Omental fat pad (tissue), 4 donors: ENCODE results near the gene OXSR1. TPM values are rescaled to one million over a fixed set of nuclear protein-coding genes. Genes with fewer than 3 reads are reported as not detected.
"Not testable (repeated sequence)": the region's sequence is repeated elsewhere in the genome, so short reads cannot be mapped to it uniquely, and the experiment has no call there.

Source experiments
- ATAC-seq: fragments of 150-250 bp; one replicate; pipeline ENCODE4 v1.9.1; 2016; ENCODE audit warnings: mild to moderate bottlenecking, moderate library complexity; ENCODE audit not compliant: low FRiP score
- DNase-seq: peaks from one replicate; pipeline ENCODE4 v3.0.0-alpha.2; 2019; ENCODE audit warnings: low spot score
- total RNA-seq, 4 donors: library from RNA; depleted of rRNA; stranded (reverse); fragments of >200 nt; gene quantifications; one replicate each; pipeline ENCODE4 v1.1.0, GENCODE V29; 2016
- TF ChIP-seq, protein P1 (sequence below), 3 donors: fragments of 450-650 bp; IDR thresholded peaks; one replicate each; pipeline ENCODE4 v1.5.1; 2016 to 2017; ENCODE audit warnings: antibody characterized with exemption in 3 of 3, mild to moderate bottlenecking in 3 of 3, moderate library complexity in 2 of 3

OXSR1 gene
- total RNA-seq, 4 donors from 2014 or later, result 29.8 to 51.7 (median 45.5) TPM

GRCh38 chr3:38226273-38226672 is 60.9 kb downstream of the OXSR1 start:
- DNase-seq (no peak), ATAC-seq (no peak)
- TF ChIP-seq, protein P1, sequence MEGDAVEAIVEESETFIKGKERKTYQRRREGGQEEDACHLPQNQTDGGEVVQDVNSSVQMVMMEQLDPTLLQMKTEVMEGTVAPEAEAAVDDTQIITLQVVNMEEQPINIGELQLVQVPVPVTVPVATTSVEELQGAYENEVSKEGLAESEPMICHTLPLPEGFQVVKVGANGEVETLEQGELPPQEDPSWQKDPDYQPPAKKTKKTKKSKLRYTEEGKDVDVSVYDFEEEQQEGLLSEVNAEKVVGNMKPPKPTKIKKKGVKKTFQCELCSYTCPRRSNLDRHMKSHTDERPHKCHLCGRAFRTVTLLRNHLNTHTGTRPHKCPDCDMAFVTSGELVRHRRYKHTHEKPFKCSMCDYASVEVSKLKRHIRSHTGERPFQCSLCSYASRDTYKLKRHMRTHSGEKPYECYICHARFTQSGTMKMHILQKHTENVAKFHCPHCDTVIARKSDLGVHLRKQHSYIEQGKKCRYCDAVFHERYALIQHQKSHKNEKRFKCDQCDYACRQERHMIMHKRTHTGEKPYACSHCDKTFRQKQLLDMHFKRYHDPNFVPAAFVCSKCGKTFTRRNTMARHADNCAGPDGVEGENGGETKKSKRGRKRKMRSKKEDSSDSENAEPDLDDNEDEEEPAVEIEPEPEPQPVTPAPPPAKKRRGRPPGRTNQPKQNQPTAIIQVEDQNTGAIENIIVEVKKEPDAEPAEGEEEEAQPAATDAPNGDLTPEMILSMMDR (IDR thresholded peaks at IDR 0.05), result no peak

DNA sequence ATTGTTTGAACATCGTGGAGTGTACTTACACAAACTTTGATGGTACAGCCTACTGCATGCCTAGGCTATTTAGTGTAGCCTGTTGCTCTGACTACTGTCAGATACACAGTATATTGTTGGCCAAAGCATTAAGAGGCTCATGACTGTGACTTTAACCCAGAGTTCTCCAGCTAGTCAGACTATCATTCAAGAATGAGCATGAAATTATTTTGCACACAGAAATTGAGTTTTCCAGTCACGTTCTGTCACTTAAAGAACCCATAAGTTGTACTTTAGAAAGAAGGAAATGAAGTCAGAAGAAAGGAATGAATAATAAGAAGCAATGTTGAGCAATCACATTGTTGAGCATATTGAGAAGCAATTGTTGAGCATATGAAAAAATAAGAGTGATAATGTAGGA is 62.7 kb downstream of the OXSR1 start:
- DNase-seq (no peak), ATAC-seq (no peak)
- TF ChIP-seq, protein P1 (IDR thresholded peaks at IDR 0.05), result no peak

DNA sequence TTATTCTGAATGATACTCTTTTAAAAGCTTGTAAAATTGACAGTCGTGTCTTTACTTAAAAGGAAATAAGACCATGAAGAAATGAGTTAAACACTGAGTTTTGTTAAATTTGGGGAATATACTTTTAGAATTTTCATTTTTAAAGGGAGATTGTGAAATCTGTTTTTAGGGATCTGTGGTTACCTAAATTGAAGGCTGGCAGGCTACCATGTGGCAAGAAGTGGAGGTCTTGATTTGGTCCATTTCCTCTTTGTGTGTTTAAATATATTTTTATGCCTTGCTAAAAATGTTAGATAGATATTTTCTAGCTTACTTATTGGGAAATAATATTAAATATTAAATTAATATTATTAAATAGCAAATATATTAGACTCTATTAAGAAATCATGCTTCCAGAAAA is 63.7 kb downstream of the OXSR1 start:
- DNase-seq, result no peak
- no peak for ATAC-seq
- TF ChIP-seq, protein P1 (IDR thresholded peaks at IDR 0.05), result no peak

DNA sequence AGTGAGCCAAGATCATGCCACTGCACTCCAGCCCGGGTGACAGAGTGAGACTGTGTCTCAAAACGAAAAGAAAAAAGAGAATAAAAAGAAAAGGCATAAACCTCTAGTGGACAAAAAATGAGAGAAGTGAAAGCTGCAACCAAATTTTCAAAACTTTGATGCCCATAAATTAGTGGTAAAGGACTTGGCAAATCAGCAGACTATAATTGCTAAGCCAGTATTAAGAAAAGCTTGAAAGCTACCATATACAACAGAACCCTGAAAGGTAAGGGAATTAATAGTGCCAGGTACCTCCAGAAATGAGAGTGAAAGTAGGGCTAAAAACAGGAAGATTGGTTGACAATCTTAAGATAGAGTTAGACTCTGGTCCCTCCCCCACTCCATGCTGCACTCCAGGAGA is 67.4 kb downstream of the OXSR1 start:
- TF ChIP-seq, protein P1 (IDR thresholded peaks at IDR 0.05), result no peak
- ATAC-seq, result no peak

DNA sequence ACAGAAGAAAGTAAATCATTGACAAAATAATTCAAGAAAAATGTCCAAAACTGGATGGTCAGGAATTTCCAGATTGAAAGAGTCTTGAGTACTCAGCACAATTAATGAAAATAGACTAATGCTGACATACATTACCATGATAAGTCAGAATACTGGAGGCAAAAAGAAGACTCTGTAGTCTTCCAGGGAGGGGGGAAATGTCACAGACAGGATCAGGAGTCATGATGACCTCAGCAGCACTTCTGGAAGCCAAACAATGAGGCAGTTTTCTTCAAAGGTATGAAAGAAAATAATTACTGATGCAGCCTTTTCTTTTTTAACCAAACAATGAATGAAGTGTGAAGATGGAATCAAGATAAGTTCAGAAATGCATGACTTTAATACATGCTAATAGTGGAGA is 70.1 kb downstream of the OXSR1 start:
- ATAC-seq, result no peak
- DNase-seq, result no peak
- TF ChIP-seq, protein P1 (IDR thresholded peaks at IDR 0.05), result no peak

More for the DNA sequence above, 67.4 kb downstream of the OXSR1 start:
- DNase-seq, result no peak

- no peak for DNase-seq
- TF ChIP-seq, protein P1 (IDR thresholded peaks at IDR 0.05), result no peak
- ATAC-seq, result no peak
Measured at GRCh38 chr3:38238416-38239008, 73.2 kb downstream of the OXSR1 start.

DNA sequence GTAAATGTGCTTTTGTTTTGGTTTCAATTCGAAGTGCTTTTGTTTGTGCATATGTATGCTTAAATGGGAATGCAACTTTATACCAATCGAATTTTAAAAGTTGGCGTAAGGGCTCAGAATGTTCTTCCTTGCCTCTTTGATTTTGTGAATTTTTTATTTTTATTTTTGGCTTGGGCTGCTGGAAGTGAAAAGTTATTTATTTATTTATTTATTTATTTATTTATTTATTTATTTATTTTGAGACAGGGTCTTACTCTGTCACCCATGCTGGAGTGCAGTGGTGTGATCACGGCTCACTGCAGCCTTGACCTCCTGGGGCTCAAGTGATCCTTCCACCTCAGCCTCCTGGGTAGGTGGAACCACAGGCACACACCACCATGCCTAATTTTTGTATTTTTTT is 77.5 kb downstream of the OXSR1 start:
- DNase-seq, ATAC-seq: not testable (repeated sequence)
